OCI-LY3 (cell line): ENCODE measurements around the gene C17orf67.

Source experiments
- CTCF ChIP-seq: fragments of 200-600, 300-600 bp; sonication (generic); IDR thresholded peaks from 2 replicates; pipeline ENCODE4 v1.5.1; 2014; ENCODE audit warnings: antibody characterized with exemption, low read length, low read depth
- EZH2phosphoT487 ChIP-seq: fragments of 200-600 bp; shearing (Covaris generic); IDR thresholded peaks from 2 replicates; pipeline ENCODE4 v1.6.1; 2018; ENCODE audit warnings: antibody characterized with exemption, mixed run types, low read depth

GRCh38 chr17:56809106-56809819 is 24.5 kb downstream of the C17orf67 start:
- no peak for TF ChIP-seq CTCF
- TF ChIP-seq EZH2phosphoT487 = no peak
